Left lung (tissue), 10 donors: ENCODE results near the gene ELF2. TPM values are rescaled to one million over a fixed set of nuclear protein-coding genes. Genes with fewer than 3 reads are reported as not detected.
A peak's percentile ranks its signal among the peaks of the same experiment; 100 is the strongest.

Experiments used
- ATAC-seq: fragments of 200-7000 bp; cut with Tn5 transposase; one replicate; pipeline ENCODE4 v1.9.1; 2020; ENCODE audit warnings: moderate library complexity
- DNase-seq, 4 donors: peaks; one replicate each; pipeline ENCODE4 v3.0.0-alpha.2; 2013 to 2020
- H3K27ac ChIP-seq, 2 donors: fragments of 200-600 bp; sonication (generic) in 1 of 2; one replicate each; pipeline versions ENCODE4 v1.5.0 to v1.8.0; 2020 to 2021
- H3K27me3 ChIP-seq, 2 donors: fragments of 200-600 bp; sonication (generic) in 1 of 2; one replicate each; pipeline versions ENCODE4 v1.5.0 to v1.8.0; 2020 to 2021
- H3K36me3 ChIP-seq, 2 donors: fragments of 200-600 bp; sonication (generic) in 1 of 2; one replicate each; pipeline versions ENCODE4 v1.5.0 to v1.8.0; 2020 to 2021
- H3K4me1 ChIP-seq, 2 donors: fragments of 200-600 bp; one replicate each; pipeline ENCODE4 v1.8.0; 2021
- H3K4me3 ChIP-seq, 2 donors: fragments of 200-600 bp; sonication (generic) in 1 of 2; one replicate each; pipeline versions ENCODE4 v1.5.0 to v1.8.0; 2020 to 2021; ENCODE audit warnings: mild to moderate bottlenecking in 1 of 2
- H3K9me3 ChIP-seq, 2 donors: fragments of 200-600 bp; sonication (generic) in 1 of 2; one replicate each; pipeline versions ENCODE4 v1.5.0 to v1.8.0; 2020 to 2021
- CTCF ChIP-seq, 2 donors: fragments of 200-600 bp; sonication (generic) in 1 of 2; IDR thresholded peaks; one replicate each; pipeline versions ENCODE4 v1.5.0 to v1.8.0; 2021; ENCODE audit warnings: antibody characterized with exemption in 2 of 2
- intact Hi-C, 2 donors: fragments of 100-400 bp; cut with DNase I; formaldehyde crosslinking; loops; one replicate each; pipeline versions ENCODE4 v1.11.2 to v1.14.2; 2022
- polyA plus RNA-seq, 6 donors: library from polyadenylated mRNA; unstranded; fragments of 120-200 nt; gene quantifications; one replicate each; pipeline ENCODE4 v1.2.1, GENCODE V29; 2013; ENCODE audit not compliant: insufficient read length in 6 of 6
- total RNA-seq, 2 donors: library from RNA; stranded (reverse); fragmentation: NEBNext Ultra II Directional; extraction: Animal tissue kit (Norgen Biotek cat#: 25700); gene quantifications; one replicate each; pipeline ENCODE4 v1.2.1, GENCODE V29; 2021
- donor health status: DM: no; HTN: yes; CAD: no.
- donor health status: DM: no; HTN: no; CAD: no.

The ELF2 gene
- total and polyA plus RNA-seq, 8 donors = 37.3 to 82.6 (median 70.4) TPM

DNA sequence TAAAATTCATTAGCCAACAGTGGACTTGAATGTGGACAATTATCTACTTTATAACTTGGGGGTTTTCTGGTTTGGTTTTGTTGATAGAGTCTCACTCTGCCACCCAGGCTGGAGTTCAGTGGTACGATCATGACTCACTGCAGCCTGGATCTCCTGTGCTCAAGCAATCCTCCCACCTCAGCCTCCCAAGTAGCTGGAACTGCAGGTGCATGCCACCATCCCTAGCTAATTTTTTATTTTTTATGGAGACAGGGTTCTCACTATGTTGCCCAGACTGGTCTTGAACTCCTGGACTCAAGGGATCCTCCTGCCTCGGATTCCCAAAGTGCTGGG lies 12.4 kb upstream of the ELF2 start:
- no peak overlapping the region for H3K4me3 ChIP-seq
- ATAC-seq (no peak), DNase-seq (no peak)
- H3K36me3 ChIP-seq = no peaks in the 10 kb centered on the region
- H3K27ac ChIP-seq = peak overlapping the region in 1 of 2 donors; percentile 75
- peaks cover 0 to 21% of the 10 kb centered on the region in 2 donors for H3K4me1 ChIP-seq
- H3K27me3 ChIP-seq = no peaks in the 10 kb centered on the region
- H3K9me3 ChIP-seq = no peaks in the 10 kb centered on the region
- no peak for TF ChIP-seq CTCF (IDR thresholded peaks at IDR 0.05)
- intact Hi-C loops = no loop called here

DNA sequence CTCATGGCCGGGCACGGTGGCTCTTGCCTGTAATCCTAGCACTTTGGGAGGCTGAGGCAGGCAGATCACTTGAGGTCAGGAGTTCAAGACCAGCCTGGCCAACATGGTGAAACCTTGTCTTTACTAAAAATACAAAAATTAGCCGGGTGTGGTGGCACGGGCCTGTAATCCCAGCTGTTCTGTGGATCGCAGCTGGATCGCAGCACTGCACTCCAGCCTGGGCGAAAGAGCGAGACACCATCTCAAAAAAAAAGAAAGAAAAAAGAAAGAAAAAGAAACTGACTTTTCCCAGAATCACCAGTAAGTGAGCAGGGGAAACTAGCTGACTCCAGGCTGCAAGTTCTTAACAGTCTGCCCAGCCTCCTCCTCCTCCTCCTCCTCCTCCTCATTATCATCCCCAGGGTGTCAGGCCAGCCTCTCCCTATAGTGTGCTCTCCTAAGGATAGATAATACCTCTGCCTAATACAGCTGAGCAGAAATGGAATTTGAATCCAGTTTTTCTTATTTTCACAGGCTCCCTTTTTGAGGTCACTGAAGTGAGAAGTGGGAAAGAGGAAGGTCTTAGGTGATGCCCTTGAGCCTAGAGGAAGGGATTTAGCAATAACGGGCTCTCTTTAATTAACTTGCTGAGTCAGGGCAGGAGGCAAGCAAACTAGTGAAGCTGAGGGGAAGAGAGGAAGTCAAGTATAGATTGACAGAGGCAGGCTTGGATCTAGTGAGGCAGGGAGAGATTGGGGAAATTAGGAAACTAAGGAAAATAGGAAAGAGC lies 11.8 kb upstream of the ELF2 start:
- intact Hi-C loops = no loop called here
- TF ChIP-seq CTCF (IDR thresholded peaks at IDR 0.05) = no peak
- H3K4me1 ChIP-seq = peaks cover 0 to 21% of the 10 kb centered on the region in 2 donors
- no peak overlapping the region for H3K4me3 ChIP-seq
- H3K27me3 ChIP-seq = no peaks in the 10 kb centered on the region
- H3K36me3 ChIP-seq = no peaks in the 10 kb centered on the region
- H3K27ac ChIP-seq = peak overlapping the region in 1 of 2 donors; percentile 75
- no peak for DNase-seq
- H3K9me3 ChIP-seq = no peaks in the 10 kb centered on the region
- peak; percentile 81 for ATAC-seq

DNA sequence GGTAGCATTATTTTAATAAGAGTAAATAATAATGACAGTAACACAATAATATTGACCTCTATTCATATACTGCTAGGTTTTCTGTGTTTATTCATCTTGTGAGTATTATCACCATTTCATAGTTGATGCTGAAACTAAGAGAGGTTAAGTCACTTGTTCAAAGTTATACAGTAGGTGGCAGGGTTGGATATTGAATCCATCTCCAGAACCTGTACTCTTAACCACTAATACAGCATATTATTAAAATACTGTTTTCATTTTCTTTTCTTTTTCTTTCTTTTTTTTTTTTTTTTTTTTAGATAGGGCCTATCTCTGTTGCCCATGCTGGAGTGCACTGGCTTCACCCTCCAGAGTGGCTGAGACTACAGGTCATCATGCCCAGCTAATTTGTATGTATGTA lies 7.1 kb upstream of the ELF2 start:
- Histone ChIP-seq H3K4me3 (no peak overlapping the region), H3K27me3 (no peaks in the 10 kb centered on the region), H3K9me3 (no peaks in the 10 kb centered on the region), H3K4me1 (peaks cover 0 to 18% of the 10 kb centered on the region in 2 donors), H3K27ac (no peak overlapping the region), H3K36me3 (no peaks in the 10 kb centered on the region)
- DNase-seq = peak in 1 of 4 donors; percentile 16
- peak; percentile 65 for ATAC-seq
- intact Hi-C loops = no loop called here
- TF ChIP-seq CTCF (IDR thresholded peaks at IDR 0.05) = no peak

DNA sequence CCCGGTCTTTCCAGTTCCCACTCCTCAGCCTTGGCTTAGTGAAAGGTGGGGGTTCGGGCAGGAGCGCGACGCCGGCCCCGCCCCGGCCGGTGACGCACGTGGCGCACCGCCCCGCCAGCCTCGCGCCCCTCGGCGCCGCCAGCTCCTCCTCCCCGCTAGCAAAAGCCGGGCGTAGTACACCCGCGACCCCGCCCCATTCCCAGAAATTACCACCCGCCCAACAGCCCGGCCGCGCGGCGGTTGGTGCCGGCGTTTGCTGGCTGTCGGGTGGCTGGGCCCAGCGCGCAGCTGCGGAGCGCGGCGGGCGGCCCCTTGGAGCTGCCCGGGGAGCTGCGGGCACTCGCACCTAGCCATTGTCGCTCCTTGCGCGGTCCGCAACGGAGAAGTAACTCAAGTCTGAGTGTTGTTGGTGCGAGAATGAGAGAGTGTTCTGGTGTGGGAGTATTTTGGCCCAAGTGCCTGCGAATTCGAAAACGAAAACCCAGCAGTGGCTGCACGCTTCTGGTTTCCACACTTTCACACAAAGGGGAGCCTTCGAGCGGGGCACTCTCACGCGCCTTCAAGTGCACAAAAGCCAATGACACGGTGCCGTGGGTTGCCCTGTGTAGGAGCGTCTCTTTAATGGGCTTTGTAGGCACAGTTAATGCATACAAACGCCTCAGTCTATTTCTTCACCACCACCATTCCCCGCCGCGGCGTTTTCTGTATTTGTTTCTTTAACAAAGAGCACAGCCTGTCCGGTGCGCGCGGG lies 1.0 kb upstream of the ELF2 start:
- intact Hi-C loops = loop anchor here in 1 of 2 donors (10.0 kb wide), 1 partner anchor 83 kb away; no protein-coding TSS in a partner anchor
- Histone ChIP-seq H3K4me1 (peaks cover 5 to 30% of the 10 kb centered on the region in 2 donors), H3K9me3 (no peaks in the 10 kb centered on the region), H3K36me3 (no peaks in the 10 kb centered on the region), H3K27ac (peak overlapping the region; percentile 99 to 100), H3K4me3 (peak overlapping the region; percentile 84), H3K27me3 (no peaks in the 10 kb centered on the region)
- peak; percentile 80 for ATAC-seq
- no peak for TF ChIP-seq CTCF (IDR thresholded peaks at IDR 0.05)
- peak; percentile 93 to 99 (median 97) for DNase-seq
